DMS79 (cell line): ENCODE measurements around the gene ZNF618.
"Not testable (repeated sequence)": the region's sequence is repeated elsewhere in the genome, so short reads cannot be mapped to it uniquely, and the experiment has no call there.

Experiments used
- DNase-seq: peaks from one replicate; lab custom pipeline; 2025; lab: John Stamatoyannopoulos, UW

ZNF618 gene

DNA sequence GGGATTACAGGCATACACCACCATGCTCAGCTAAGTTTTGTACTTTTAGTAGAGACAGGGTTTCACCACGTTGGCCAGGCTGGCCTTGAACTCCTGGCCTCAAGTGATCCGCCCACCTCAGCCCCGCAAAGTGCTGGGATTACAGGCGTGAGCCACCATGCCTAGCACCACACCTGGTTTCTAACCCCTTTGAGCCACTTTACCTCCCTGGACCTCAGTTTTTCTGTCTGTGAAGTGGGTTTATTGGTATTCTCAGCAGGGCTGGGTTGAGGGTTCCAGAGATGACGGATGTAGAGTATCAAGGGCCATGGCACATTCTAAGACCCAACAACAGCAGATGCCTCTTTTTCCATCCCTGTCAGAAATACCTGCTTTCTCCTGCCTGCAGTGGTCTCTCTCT is 163.4 kb downstream of the ZNF618 start:
- no peak for DNase-seq

DNA sequence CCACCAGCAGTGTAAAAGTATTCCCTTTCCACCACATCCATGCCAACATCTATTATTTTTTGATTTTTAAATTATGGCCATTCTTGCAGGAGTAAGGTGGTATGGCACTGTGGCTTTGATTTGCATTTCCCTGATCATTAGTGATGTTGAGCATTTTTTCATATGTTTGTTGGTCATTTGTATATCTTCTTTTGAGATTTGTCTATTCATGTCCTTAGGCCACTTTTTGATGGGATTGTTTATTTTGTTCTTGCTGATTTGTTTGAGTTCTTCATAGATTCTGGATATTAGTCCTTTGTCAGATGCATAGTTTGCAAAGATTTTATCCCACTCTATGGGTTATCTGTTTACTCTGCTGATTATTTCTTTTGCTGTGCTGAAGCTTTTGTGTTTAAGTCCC is 167.6 kb downstream of the ZNF618 start:
- DNase-seq, result not testable (repeated sequence)

DNA sequence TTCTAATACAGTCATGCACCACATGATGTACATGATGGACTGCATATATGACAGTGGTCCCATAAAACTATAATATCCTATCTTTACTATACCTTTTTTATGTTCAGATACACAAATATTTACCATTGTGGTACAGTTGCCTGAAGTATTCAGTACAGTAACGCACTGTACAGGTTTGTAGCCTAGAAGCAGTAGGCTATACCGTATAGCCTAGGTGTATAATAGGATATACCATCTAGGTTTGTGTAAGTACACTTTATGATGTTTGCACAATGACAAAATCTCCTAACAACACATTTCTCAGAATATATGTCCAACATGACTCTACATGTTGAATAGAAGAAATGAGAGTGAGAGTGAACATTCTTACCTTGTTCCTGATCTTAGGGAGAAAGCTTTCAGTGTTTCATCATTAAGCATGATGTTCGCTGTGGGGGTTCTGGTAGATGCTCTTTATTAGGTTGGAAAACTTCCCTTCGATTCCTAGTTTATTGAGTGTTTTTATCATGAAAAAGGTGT is 170.2 kb downstream of the ZNF618 start:
- DNase-seq, result no peak

DNA sequence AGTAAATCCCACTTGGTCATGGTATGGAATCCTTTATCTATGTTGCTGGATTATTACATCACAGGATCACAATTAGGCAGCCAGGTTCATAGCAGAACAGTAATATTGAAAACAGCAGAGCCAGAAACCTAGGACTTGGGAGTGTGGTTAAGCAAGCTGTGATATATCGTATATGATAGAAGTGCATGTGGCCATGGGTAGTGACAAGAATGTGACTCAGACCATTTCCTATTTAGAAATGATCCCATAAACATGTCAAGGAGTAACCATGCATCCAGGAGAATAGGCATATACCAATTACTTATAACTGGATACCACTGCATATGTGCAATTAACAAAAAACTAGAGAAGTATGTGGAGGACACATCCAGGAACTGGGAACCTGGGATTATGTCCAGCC is 170.8 kb downstream of the ZNF618 start:
- no peak for DNase-seq

DNA sequence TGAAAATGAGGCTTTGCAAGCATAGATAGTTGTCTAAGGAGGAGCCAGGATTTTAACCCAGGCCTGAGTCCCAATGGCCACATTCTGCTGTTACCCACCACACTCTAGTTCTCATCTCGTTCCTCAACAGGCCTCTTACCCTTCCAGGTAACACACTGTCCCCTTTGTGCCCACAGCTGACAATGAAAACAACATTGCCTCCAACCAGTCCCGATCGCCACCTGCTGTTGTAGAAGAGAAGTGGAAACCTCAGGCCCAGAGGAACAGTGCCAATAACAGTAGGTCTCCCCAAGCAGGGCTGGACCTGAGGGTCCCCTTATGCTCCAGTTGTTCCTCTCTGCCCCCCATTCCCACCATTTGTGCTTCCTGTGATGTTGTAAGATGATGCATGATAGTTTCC is 171.6 kb downstream of the ZNF618 start:
- no peak for DNase-seq

DNA sequence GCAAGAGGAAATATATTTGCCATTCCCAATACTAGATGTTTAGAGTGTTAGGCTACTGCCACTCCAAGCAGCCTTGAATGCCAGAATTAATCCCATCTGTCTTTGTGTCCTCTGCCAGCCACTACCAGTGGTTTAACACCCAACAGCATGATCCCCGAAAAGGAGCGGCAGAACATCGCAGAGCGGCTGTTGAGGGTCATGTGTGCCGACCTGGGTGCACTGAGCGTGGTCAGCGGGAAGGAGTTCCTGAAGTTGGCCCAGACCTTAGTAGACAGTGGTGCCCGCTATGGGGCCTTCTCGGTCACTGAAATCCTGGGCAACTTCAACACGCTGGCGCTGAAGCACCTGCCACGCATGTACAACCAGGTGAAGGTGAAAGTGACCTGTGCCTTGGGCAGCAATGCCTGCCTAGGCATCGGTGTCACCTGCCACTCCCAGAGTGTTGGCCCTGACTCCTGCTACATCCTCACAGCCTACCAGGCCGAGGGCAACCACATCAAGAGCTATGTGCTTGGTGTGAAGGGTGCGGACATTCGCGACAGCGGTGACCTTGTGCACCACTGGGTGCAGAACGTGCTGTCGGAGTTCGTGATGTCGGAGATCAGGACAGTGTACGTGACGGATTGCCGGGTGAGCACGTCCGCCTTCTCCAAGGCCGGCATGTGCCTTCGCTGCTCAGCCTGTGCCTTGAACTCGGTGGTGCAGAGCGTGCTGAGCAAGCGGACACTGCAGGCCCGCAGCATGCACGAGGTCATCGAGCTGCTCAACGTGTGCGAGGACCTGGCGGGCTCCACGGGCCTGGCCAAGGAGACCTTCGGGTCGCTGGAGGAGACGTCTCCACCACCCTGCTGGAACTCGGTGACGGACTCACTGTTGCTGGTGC is 172.7 kb downstream of the ZNF618 start:
- no peak for DNase-seq

DNA sequence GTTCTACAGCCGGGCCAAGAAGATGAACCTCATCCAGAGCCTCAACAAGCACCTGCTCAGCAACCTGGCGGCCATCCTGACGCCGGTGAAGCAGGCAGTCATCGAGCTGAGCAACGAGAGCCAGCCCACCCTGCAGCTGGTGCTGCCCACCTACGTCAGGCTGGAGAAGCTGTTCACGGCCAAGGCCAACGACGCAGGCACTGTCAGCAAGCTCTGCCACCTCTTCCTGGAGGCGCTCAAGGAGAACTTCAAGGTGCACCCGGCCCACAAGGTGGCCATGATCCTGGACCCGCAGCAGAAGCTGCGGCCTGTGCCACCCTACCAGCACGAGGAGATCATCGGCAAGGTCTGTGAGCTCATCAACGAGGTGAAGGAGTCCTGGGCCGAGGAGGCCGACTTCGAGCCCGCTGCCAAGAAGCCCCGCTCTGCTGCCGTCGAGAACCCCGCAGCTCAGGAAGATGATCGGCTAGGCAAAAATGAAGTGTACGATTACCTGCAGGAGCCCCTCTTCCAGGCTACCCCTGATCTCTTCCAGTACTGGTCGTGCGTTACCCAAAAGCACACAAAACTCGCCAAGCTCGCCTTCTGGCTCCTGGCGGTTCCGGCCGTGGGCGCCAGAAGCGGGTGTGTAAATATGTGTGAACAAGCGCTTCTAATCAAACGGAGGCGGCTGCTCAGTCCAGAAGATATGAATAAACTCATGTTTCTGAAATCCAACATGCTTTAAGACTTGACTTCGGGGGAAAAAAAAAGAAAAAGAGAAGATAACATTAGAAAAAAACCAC is 173.5 kb downstream of the ZNF618 start:
- no peak for DNase-seq

DNA sequence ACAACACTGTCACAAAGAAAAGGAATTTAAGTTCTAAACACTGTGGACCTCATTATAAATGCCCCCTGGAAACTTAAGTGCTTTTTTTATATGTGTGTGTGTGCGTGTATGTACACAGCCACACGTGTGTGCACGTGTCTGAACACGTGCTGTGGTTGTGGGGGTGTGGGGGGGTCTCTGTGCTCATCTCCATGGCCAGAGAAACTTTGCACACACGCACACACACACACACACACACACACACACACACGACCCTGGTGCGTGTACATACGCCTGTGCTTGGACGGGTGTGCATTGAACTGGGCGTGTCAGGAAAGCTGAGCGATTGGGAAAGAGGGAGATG is 174.1 kb downstream of the ZNF618 start:
- DNase-seq, result no peak

DNA sequence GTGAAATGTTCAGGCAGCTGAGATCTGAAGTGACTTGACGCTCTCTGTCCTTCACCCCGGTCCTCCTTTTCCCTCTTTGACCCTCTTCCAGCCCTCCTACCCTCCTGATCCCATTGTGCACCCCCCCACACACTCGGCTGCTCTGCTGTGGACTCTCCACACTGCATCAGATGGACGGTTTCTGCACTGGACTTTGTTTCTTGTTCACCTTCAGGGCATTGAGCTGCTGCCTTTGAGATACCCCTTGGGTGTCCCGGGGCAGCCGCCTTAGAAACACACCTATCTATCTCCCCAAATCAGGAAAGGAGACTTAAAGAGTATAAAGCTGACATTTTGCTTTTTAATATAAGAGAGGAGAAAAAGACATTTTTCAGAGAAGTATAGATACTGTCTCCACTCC is 174.5 kb downstream of the ZNF618 start:
- no peak for DNase-seq

DNA sequence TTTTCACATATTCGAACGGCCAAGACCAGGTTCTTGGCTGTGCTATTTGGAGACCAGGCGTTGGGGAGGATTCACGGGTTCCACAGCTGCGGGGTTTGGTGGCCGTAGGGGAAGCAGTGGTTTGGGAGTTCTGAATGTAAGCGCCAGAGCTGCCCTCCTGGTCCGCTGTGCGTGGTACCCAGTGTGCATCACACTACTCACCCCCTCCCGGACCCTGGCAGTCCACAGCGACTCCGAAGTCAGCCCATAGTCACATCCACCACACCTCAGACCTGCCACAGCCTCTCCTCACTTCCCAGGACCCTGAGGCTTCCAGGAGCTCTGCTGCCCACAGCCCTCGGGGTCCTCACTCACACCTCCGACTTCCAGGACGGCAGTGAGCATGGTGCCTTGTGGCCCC is 175.2 kb downstream of the ZNF618 start:
- DNase-seq, result no peak

DNA sequence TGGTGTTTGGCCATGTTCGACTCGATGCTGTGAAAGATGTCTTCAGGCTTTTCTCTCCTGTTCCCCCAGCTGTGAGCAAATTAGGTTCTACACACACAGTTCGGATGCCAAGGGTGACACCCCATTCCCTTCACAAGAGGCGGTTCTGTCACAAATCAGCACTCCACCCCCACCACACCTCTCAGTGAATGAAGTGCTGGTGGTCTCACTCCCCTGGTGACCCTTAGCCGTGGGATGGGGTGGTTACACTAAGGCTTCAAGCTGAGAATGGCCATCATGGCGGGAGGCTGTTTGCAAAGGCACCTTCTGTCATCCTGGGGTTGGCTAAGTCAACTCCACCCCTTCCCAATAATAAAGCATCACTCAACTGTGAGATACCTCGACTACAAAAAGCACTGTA is 175.6 kb downstream of the ZNF618 start:
- DNase-seq, result no peak

DNA sequence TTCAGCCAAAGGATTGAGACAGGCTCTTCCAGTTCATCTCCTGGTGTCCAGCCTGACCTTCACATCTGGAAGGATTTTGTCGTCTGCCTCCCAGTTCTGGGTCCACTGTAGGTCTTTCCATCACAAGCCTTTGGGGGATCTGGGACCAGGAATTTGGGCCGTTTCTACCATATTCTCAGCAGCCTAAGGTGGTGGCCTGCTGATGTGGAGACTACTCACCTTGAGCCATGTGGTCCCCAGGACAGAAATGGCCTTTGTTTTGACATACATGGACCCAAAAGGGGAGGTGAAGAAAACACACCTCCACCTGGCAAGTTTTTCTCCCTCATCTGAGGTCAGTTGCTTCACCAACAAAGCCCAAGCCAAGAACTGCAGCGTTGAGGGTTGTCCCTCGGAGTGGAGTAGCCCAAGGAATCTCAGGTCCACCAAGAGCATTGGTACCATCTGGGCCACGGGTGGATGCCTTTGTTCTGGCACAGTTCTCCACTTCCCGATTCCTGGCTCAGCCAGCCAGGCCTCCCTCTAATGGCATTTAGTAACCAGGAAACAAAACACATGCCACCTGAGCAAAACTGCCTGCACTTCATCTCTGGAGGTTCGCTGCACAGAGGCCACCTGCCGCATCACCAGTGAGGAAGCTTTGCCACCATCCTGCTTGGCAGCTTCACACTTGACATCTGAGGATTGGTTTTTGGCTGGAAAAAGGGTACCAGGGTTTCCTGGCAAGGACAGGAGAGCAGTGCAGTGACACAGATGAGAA is 177.3 kb downstream of the ZNF618 start:
- DNase-seq, result no peak

DNA sequence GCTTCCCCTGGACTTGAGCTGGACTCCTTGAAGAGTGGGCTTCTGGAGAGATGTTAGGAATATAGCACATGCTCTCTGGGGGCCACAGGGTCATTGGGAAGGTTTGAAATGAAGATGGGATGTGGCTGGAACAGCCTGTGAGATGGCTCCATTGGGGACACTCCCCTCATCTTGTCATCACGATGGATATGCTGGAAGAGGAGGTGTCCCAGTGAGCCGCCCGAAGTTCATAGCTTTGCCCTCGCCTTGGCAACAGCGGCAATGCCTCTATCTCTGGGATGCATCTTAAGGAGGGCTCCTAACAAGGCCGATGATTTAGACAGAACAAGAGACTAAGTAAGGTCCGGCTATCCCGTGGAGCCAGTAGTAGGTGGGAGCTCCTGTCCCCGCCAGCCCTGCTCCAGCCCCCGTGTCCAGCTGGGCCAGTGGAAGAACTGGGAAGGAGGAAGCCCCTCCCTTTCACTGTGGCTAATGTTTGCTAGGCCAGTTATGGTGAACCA is 178.1 kb downstream of the ZNF618 start:
- DNase-seq, result no peak

DNA sequence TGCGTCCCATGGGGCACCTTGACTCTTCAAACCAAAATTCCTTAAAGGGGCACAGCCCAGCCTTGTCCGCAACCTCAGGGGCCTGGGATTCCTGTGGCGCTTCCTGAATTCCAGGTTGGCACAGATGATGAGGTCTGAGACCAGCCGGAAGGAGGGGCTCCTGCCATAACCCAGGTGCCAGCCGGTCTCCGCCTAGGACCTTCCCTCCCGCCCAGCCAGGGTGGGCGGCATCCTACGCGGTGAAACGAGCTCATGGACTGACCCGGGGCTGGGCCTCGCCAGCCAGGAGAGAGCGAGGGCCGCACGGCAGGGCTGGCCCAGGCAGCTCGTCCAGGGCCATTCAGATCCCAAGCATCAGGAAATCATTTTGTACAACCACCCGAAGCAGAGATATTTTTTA is 179.0 kb downstream of the ZNF618 start:
- DNase-seq, result no peak

DNA sequence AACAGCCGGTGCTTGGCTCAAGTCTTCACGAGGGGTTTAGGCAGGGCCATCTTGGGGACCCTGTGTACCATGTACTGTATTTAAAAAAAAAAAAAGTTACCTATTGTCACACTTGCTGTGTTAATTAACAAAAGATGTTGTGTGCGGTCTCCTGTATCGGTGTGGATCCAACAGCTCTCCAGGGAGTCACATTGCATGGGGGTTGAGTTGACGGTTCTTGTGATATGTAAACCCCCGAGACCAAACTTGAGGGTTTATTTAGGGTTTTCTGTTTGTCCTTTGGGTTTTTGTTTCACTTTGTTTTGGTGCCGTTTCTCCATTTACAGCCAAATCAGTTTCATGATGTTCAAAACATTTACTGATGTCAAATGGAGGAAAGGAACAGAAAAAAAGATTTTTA is 179.8 kb downstream of the ZNF618 start:
- no peak for DNase-seq

DNA sequence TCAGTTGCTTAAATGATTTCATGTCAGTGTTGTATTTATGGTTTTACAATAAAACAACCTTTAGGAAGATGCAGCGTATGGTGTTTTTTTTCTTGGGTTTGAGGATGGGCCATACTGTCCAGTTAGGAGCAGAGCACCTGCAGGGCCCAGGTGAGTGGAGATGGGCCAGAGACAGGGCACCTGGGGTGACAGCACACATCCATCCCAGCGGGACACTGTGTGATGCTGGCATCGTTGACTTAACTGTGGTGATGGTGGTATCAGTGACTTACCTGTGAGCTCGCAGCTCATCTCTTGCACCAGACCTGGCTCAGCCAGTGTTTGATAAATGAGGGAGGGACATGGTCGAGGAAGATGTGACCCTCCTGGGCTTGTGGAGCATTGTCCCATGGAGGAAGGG is 180.4 kb downstream of the ZNF618 start:
- DNase-seq, result no peak

DNA sequence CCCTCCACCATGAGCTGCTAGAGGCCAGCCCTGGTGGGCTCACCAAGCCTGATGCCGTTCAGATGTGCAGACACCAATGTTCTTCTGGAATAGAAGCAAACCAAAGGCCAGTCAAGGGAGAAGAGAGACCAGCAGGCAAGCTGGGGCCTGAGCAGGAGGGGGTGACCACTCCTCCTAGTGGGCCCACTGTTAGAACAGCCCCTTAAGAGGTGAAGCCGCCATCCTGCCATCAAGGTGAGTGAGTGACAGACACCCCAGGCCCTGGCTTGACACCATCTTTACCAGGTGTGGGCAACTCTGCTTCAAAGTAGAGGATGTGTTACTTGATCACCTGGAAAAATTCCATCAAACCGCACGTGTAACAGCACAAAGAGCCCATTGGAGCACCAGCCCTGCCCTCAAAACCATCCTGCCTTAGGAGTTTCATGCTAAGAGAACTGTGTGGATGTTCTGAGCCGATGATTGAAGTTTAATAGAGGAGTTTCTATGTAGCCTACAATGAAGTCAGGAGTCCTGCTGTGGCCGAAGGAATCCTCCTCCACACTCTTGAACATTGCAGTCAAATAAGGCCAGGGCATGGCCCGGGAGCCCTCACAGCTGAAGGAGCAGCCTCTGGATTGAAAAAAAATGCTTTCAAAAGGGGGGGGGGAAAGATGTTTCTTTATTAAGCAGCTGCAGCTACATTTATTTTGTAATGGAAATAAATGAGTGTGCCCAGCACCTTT is 181.2 kb downstream of the ZNF618 start:
- no peak for DNase-seq

DNA sequence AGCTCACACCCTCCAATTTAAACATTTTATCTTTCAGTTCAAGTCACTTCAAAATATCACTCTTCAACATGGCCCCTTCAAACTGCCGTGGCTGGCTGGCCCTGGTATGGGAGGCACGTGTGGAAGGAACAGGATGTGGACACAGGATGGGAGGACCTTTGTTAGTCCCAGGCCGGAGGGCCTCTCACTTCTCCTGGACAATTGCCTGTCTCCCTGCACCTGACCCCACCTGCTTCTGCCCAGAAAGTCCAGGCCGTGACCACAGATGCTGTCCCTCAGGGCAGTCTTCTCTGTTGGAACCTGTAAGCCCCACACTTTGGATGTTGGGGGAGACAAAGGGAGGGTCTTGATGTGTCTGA is 182.6 kb downstream of the ZNF618 start:
- no peak for DNase-seq

DNA sequence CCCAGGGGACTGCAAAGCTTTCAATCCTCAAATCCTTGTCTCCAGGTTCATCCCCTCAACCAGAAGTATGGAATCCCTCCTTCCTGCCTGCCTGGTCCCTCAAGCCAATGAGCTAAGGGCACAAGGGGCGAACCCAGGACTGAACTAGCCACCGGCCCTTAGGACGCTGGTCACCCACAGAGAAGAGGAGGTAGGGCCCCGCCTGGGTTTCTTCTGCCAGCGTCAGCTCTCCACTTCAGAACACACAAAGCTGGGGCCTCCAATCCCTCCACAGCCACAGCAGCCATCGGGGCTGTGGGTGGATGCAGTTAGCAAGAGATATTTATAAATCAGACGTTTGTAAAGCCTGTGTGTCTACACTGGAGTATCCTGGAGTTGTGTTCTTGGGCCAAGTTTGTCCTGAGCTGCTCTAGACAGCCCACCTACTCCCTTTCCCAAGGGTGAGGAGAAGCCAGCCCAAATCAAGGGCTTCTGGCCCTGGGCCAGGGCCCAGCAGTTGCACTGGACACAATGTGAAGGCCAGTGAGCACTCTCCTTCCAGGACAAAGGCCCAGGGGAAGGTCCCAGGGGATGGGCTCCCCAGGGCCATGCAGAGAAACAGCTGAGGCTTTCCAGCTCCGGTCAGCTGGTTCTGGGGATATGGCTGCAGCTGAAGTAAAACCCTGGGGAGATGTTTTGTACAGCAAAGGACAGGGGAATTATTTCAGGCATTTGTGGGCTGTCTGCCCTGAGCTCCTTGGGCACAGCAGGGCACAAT is 183.1 kb downstream of the ZNF618 start:
- no peak for DNase-seq

DNA sequence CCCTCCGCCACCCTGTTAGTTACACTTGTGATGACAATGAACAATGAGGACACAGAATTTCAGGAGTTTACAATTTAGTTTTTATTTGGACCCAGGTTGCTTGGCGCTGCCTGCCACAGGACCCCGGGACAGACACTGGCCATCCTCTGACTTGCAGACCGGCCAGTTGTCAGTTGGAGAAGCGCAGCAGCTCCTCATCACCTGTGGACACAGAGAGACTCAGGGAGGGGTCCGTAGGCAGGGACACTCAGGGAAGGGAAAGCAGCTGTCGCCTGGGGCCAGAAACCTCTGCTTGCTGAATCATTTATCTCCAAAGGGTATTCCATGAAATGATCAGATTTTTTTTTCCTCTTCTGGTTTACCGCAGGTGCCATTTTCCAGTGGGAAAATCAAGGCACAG is 184.0 kb downstream of the ZNF618 start:
- no peak for DNase-seq

DNA sequence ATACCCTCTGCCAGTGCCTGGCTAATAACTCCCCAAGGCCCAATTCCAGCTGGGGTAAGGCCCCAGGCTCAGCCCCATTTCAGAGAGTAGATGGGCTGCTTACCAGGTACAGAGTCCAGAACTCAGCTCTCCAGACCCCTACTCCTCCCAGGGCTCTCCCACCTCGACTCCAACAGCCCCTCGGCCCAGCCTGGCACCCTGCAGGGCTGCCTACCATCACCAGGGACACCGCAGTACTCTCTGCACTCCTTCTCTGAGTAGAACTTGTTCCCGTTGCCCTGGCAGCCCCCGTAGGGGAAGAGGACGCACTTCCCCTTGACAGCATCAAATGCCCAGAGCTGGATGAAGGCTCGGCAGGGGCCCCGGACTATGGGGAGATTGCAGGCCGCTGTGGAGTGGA is 184.6 kb downstream of the ZNF618 start:
- no peak for DNase-seq
